Central memory CD8-positive, alpha-beta T cell (primary cell): ENCODE data around the gene CFAP100.
A peak's percentile ranks its signal among the peaks of the same experiment; 100 is the strongest.

Experiments
- ATAC-seq: fragments of 150-1000 bp; cut with Tn5 transposase; replicated peaks from 2 replicates; pipeline ENCODE4 v1.10.0; 2022; ENCODE audit warnings: mild to moderate bottlenecking, moderate FRiP score, moderate number of reproducible peaks; ENCODE audit not compliant: poor library complexity, severe bottlenecking; ENCODE audit errors: extremely low read depth
- DNase-seq, 2 donors: peaks; one replicate each; pipeline ENCODE4 v3.0.0; 2021; ENCODE audit warnings: low spot score in 2 of 2
- H3K27ac Mint-ChIP-seq: one replicate; pipeline ENCODE4 v1.8.0; 2022; ENCODE audit warnings: low read depth, mild to moderate bottlenecking, moderate library complexity, mixed read lengths
- H3K27me3 Mint-ChIP-seq: one replicate; pipeline ENCODE4 v1.8.0; 2022; ENCODE audit warnings: mixed read lengths
- H3K36me3 Mint-ChIP-seq: one replicate; pipeline ENCODE4 v1.8.0; 2022; ENCODE audit warnings: mild to moderate bottlenecking, moderate library complexity, mixed read lengths; ENCODE audit not compliant: insufficient read depth
- H3K4me1 Mint-ChIP-seq: one replicate; pipeline ENCODE4 v1.8.0; 2022; ENCODE audit warnings: mixed read lengths
- H3K4me3 Mint-ChIP-seq: one replicate; pipeline ENCODE4 v1.8.0; 2022; ENCODE audit warnings: mild to moderate bottlenecking, moderate library complexity, mixed read lengths
- H3K9me3 Mint-ChIP-seq: one replicate; pipeline ENCODE4 v1.8.0; 2022; ENCODE audit warnings: mixed read lengths

CFAP100 gene

DNA sequence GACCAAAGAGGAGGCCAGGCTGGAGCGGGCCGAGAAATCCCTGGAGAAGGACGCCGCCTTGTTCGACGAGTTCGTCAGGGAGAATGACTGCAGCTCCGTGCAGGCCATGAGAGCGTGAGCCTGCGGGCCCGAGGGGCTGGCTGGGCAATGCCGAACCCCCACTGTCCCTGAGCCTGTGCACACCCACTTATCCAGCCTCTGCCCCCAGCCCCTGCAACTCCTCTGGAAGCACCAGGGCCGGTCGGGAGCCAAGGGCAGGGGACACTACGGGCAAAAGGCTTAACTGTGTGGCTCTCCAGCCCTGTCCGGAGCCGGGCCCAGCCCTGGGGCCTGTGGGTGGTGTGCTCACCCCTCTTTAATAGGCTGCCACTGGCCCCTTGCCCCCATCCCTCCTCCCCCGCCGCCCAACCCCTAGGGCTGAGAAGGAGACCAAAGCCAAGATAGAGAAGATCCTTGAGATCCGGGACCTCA, 24.0 kb downstream of the CFAP100 start:
- DNase-seq (no peak), ATAC-seq (no peak)
- no peaks in the 10 kb centered on the region for H3K9me3 Mint-ChIP-seq
- H3K36me3 Mint-ChIP-seq, result no peaks in the 10 kb centered on the region
- no peak overlapping the region for H3K4me3 Mint-ChIP-seq
- peaks cover 26% of the 10 kb centered on the region for H3K27me3 Mint-ChIP-seq
- H3K27ac Mint-ChIP-seq, result no peak overlapping the region
- H3K4me1 Mint-ChIP-seq, result no peaks in the 10 kb centered on the region

DNA sequence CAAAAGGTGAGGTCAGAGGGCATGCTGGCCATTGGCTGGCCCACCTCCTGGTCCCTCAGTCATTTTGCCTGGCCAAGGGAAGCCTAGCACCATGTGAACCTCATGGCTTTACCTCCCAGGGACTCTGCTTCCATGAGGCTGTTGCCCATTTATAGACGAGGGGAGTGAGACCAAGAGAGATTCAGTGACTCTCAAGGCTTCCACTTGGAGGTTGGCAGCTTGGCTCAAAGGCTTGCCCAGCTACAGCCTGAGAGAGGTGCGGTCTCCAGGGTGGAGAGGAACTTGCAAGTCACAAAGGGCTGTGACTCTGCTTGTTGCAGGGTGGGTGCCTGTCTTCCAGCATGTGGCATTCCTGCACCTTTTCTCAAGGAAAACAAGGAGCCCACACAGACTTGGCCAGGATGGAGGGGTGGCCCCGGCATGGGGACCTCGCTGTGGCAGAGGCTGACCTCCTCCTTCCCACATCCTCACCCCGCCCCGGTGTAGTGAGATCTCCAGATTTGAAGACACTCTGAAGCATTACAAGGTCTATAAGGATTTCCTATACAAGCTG, 24.5 kb downstream of the CFAP100 start:
- Mint-ChIP-seq H3K4me1 (no peaks in the 10 kb centered on the region), H3K27ac (no peak overlapping the region), H3K4me3 (no peak overlapping the region), H3K36me3 (no peaks in the 10 kb centered on the region), H3K27me3 (peaks cover 20% of the 10 kb centered on the region), H3K9me3 (no peaks in the 10 kb centered on the region)
- ATAC-seq, result no peak
- no peak for DNase-seq

DNA sequence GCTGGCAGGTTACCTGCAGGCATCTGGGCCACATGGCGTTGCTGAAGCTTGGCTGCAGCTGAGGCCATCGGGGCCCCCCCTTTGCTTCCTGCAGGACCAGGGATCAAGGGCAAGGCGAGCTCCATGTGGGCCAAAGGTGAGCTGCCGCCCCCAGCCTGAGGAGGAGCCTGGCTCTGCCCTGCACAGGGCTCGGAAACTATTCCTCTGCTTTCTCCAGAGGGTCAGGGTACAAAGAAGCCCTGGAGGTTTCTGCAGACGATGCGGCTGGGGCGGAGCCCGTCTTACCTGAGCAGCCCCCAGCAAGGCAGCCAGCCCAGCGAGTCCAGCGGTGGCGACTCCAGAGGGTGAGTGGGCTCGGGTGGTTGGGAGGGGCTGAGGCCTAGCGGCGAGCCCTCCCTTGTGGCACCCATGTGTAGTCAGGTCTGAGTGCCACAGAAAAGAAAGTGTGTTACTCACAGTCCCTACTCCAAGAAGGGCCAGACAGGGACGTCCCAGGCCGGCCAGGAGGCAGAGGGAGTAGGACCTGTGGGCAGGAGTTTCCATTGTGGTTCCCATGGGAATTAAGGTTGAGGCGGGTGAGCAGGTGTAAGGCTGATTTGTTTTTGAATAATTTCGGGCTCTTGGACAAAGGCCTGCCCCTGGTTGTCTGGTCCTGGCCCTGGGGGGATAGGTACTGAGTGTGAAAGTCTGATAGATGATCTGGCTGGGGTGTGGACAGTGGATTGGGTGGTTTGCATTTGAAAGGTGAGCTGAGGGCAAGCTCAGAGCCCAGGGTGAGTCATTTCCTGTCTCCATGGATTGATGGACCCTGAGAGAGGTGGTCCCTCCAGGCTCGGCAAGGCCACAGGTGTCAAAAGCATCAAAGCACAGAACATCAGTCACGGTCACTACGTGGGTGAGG, 25.4 kb downstream of the CFAP100 start:
- Mint-ChIP-seq H3K9me3 (no peaks in the 10 kb centered on the region), H3K27me3 (peaks cover 11% of the 10 kb centered on the region), H3K4me1 (no peaks in the 10 kb centered on the region), H3K4me3 (no peak overlapping the region), H3K36me3 (no peaks in the 10 kb centered on the region), H3K27ac (peak overlapping the region; percentile 57)
- ATAC-seq (no peak), DNase-seq (no peak)

DNA sequence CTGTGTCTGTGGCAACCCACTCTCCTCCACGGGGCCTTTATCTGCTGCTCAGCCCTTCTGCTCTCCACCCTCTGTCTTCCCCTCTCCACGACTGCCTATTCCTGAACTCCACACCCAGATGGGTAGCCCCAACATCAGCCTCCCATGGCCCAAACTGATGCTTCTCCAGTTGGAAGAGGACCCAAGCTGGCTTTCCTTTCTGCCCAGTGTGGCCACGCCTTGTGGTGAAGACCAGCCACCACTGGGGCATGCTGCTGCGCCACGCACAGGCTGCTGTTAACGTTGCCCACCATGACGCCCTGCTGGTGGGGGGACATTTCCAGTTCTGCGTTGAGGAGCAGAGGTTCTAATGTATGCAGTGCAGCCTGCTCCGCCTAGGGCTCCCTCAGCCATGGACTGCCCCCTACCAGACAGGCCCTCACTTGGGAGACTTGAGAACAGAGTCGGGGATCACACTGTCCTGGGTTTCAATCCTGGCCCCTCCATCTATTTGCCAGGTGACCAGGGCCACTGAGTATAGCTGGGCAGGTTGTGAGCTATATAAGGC, 26.9 kb downstream of the CFAP100 start:
- H3K27ac Mint-ChIP-seq, result no peak overlapping the region
- peaks cover 6% of the 10 kb centered on the region for H3K27me3 Mint-ChIP-seq
- DNase-seq (no peak), ATAC-seq (no peak)
- no peak overlapping the region for H3K4me3 Mint-ChIP-seq
- no peaks in the 10 kb centered on the region for H3K4me1 Mint-ChIP-seq
- no peaks in the 10 kb centered on the region for H3K36me3 Mint-ChIP-seq
- peaks cover 6% of the 10 kb centered on the region for H3K9me3 Mint-ChIP-seq

DNA sequence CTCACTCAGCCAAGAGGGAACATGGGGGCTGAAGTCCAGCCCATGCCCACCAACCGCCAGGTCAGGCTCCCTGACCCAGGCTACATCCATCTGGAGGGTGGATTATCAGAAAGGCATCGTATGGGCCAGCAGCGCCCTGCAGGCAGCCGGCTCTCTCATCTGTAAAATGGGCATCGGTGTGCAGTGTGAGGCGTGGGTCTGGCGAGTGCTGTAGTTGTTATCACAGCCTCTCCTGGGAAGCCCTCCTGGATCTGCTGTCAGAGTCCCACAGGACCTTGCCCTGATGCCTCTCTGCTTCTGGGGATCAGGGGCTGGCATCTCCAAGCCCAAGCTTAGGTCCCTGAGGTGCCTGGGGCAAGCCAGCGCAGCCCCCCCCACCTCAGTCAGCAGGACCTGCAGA, 27.4 kb downstream of the CFAP100 start:
- ATAC-seq, result no peak
- no peak for DNase-seq
- peaks cover 2% of the 10 kb centered on the region for H3K27me3 Mint-ChIP-seq
- no peaks in the 10 kb centered on the region for H3K36me3 Mint-ChIP-seq
- H3K4me3 Mint-ChIP-seq, result no peak overlapping the region
- no peaks in the 10 kb centered on the region for H3K4me1 Mint-ChIP-seq
- no peak overlapping the region for H3K27ac Mint-ChIP-seq
- peaks cover 6% of the 10 kb centered on the region for H3K9me3 Mint-ChIP-seq

DNA sequence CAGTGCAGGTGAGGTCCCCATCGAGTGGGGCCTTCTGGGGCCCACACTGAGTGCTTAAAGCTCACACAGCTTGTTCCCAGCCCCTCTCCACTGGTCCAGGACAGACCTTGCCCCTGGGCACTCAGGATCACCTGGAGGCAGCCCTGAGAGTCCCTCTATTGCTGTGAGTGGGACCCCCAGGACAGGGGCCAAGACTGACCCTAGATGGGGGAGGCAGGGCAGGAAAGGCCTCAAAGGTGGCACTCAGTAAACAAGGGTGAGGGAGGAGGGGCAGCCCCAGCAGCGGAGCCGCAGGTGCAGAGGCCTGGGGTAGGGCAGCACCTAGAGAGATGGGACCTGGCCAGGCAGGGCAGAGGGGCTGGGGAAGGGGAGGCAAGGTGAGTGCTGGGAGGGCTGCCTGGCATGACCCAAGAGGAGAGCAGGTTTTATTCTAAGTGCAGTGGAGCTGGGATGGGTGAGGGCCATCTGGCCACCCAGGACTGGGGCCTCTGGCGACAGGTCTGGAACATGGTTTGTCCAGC, 27.9 kb downstream of the CFAP100 start:
- Mint-ChIP-seq H3K4me1 (no peaks in the 10 kb centered on the region), H3K9me3 (peaks cover 6% of the 10 kb centered on the region), H3K27ac (no peak overlapping the region), H3K27me3 (no peaks in the 10 kb centered on the region), H3K36me3 (no peaks in the 10 kb centered on the region), H3K4me3 (no peak overlapping the region)
- ATAC-seq (no peak), DNase-seq (no peak)

DNA sequence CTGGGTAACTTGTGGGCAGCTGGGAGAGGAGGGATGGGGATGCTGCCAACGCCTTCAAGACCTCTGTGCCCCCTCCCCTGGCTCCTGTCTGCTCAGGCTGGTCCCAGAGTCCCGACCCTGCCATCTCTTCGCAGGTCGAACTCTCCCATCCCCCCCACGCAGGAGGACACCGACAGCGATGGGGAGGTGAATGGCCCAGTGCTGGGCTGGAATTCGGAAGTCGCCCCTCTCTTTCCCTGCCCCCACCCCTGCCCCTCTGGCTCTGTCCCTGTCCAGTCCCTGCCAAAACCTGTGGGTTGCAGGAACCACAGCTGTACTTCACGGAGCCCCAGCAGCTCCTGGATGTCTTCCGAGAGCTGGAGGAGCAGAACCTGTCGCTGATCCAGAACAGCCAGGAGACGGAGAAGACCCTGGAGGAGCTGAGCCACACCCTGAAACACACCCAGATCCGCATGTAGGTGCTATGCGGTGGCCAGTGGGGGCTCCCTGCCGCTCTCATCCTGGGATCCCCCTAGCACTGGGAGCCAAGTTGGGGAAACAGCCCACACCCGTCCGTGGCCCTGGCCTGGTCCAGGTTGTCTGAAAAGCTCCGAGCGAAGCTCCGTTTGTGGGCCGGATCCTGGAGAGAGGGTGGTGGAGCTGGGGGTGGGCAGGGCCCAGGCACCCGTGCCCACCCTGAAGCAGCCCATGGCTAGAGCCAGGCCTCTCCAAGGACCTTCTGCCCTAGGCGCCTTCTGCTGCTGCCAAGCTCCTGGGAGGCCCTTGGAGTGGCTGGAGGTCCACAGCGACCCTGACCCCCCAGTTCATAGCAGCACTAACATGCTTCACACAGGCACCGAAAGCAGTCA, 28.7 kb downstream of the CFAP100 start:
- Mint-ChIP-seq H3K27me3 (no peaks in the 10 kb centered on the region), H3K4me1 (no peaks in the 10 kb centered on the region), H3K27ac (no peak overlapping the region), H3K4me3 (no peak overlapping the region), H3K9me3 (peaks cover 6% of the 10 kb centered on the region), H3K36me3 (no peaks in the 10 kb centered on the region)
- ATAC-seq (no peak), DNase-seq (no peak)

DNA sequence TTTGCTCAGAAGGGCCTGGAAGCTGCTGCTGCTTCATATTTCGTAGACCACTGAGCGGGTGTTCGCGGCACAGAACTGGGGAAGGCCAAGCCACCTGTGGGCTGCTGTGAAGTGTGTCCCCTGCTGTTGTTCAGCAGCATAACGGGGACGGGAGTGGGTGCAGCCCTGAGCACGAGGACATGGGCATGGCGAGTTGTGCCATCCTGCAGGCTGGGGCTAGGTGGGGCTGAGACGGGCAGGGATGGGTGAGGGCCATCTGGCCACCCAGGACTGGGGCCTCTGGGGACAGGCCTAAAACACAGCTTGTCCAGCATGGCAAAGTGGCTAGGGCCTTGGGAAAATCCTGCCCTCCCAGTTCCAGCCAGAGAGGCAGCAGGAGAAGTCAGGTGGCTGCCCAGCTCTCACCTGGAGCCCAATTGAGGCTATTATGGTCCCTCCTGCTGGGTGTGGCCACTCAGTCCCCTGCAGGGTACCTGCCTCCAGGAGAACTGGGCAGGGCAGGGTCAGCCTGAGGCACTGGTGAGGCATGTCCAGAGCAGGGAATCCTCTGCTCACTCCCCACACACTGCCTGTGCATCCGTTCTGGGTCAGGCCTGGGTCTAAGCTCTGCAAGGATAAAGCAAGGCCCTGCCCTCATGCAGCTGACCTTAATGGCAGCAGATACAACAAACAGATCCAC, 29.5 kb downstream of the CFAP100 start:
- no peak overlapping the region for H3K27ac Mint-ChIP-seq
- no peaks in the 10 kb centered on the region for H3K36me3 Mint-ChIP-seq
- H3K27me3 Mint-ChIP-seq, result no peaks in the 10 kb centered on the region
- peaks cover 6% of the 10 kb centered on the region for H3K9me3 Mint-ChIP-seq
- DNase-seq (no peak), ATAC-seq (no peak)
- H3K4me1 Mint-ChIP-seq, result no peaks in the 10 kb centered on the region
- no peak overlapping the region for H3K4me3 Mint-ChIP-seq

DNA sequence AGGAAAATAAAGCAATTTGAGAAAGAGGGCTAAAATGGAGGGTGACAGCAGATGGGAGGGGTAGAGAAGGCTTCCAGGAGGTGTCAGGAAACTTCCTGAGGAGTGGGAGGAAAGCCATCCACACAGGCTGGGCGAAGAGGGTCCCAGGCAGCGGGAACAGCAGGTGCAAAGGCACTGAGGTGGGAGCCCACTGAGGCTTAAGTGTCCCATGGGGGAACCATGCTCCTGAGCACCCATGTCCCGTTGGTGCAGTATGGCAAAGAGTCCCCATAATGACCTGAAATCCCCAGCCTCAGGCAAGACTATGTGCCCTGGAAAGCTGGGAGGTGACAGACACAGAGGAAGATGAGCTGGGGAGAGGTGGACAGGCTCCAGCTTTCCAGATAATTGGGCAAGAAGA, 30.0 kb downstream of the CFAP100 start:
- H3K27ac Mint-ChIP-seq, result no peak overlapping the region
- H3K4me3 Mint-ChIP-seq, result no peak overlapping the region
- ATAC-seq (no peak), DNase-seq (no peak)
- H3K36me3 Mint-ChIP-seq, result no peaks in the 10 kb centered on the region
- H3K4me1 Mint-ChIP-seq, result no peaks in the 10 kb centered on the region
- no peaks in the 10 kb centered on the region for H3K27me3 Mint-ChIP-seq
- H3K9me3 Mint-ChIP-seq, result peaks cover 6% of the 10 kb centered on the region

DNA sequence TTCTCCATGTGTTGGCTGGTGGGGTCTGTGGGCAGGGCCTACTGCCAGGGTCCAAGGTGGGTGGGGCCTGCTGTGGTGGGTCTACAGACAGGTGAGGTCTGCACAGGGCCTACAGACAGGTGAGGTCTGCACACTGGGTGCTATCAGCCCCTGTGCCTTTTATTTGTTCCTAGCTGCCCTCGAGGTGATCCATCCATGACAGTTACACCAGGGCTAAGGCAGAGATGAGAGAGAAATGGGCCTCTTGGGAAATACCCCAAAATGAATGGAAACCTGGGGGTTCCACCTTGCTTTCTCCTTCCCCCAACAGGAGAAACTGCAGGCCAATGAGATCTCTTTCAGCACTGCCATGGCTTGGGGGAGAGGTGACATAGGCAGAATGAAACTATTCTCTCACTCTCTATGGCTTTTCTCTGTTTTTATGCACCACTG, 36.4 kb downstream of the CFAP100 start:
- Mint-ChIP-seq H3K27ac (no peak overlapping the region), H3K4me1 (no peaks in the 10 kb centered on the region), H3K9me3 (no peaks in the 10 kb centered on the region), H3K4me3 (no peak overlapping the region), H3K36me3 (no peaks in the 10 kb centered on the region), H3K27me3 (no peaks in the 10 kb centered on the region)
- ATAC-seq, result no peak
- DNase-seq, result no peak

DNA sequence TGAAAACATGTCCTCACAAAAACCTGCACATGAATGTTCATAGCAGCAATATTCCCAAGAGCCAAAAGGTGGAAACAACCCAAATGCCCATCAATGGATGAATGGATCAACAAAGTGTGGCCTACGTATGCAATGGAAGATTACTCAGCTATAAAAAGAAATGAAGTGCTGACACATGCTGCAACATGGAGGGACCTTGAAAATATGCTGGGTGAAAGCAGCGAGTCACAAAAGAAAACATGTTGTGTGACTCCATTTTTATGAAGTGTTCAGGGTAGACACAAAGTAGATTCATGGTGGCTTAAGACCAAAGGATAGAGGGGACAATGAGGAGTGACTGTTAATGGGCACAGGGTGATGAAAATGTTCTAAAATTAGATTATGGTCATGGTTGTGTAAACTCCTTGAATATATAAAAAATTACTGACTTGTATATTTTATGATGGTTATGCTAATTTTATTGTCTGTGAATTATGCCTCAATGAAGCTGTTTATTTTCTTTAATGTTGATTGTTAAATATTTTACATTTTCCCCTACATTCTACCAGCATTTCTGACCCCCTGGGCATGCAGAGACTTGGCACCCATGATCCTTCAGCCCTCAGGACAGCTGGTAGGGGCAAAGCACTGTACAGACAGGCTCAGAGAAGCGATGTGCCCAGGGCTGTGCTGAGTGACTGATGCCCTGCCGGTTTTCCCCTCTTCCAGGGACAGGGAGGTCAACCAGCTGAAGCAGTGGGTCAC, 37.8 kb downstream of the CFAP100 start:
- no peaks in the 10 kb centered on the region for H3K27me3 Mint-ChIP-seq
- H3K36me3 Mint-ChIP-seq, result peaks cover 1% of the 10 kb centered on the region
- no peaks in the 10 kb centered on the region for H3K9me3 Mint-ChIP-seq
- DNase-seq (no peak), ATAC-seq (no peak)
- no peak overlapping the region for H3K27ac Mint-ChIP-seq
- no peaks in the 10 kb centered on the region for H3K4me1 Mint-ChIP-seq
- H3K4me3 Mint-ChIP-seq, result no peak overlapping the region
